MM.1S (cell line): ENCODE data around the gene TBC1D21.

Experiments
- EZH2 ChIP-seq: fragments of 300-600 bp; sonication (generic); optimal IDR thresholded peaks from 2 replicates; pipeline ENCODE3; 2017; ENCODE audit warnings: low read depth, mild to moderate bottlenecking, antibody characterized with exemption, low read length, mixed read lengths
- EZH2phosphoT487 ChIP-seq: fragments of 300-600 bp; sonication (generic); IDR thresholded peaks from 2 replicates; pipeline ENCODE4 v1.6.1; 2018; ENCODE audit warnings: antibody characterized with exemption, low read length
- TF ChIP-seq, protein P1 (sequence below): fragments of 300-600 bp; sonication (generic); IDR thresholded peaks from 2 replicates; pipeline ENCODE4 v1.5.1; 2016; ENCODE audit warnings: antibody characterized with exemption, low read length, mixed read lengths

DNA sequence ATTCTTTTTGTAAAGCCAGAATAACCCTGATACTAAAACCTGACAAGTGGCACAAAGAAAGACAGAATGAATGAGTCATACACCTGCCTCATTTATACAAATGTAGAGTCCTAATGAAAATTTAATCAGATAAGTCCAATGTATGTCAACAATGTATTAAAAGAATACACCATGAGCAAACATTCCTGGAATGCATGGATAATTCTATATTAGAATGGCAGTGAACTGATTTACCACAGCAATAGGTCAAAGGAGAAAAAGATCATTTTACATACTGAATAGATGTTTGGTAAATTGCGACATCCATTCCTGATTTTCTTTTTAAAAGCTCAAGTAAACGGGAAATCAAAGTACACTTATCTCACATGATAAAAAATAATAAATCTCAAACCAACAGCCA is 41.7 kb downstream of the TBC1D21 start:
- no peak for TF ChIP-seq EZH2
- TF ChIP-seq, protein P1, sequence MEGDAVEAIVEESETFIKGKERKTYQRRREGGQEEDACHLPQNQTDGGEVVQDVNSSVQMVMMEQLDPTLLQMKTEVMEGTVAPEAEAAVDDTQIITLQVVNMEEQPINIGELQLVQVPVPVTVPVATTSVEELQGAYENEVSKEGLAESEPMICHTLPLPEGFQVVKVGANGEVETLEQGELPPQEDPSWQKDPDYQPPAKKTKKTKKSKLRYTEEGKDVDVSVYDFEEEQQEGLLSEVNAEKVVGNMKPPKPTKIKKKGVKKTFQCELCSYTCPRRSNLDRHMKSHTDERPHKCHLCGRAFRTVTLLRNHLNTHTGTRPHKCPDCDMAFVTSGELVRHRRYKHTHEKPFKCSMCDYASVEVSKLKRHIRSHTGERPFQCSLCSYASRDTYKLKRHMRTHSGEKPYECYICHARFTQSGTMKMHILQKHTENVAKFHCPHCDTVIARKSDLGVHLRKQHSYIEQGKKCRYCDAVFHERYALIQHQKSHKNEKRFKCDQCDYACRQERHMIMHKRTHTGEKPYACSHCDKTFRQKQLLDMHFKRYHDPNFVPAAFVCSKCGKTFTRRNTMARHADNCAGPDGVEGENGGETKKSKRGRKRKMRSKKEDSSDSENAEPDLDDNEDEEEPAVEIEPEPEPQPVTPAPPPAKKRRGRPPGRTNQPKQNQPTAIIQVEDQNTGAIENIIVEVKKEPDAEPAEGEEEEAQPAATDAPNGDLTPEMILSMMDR: no peak
- TF ChIP-seq EZH2phosphoT487: no peak
